HCT116 (cell line): Measurements from ENCODE around the gene ATF5. TPM values are rescaled to one million over a fixed set of nuclear protein-coding genes. Genes with fewer than 3 reads are reported as not detected.

Experiments used
- ATAC-seq: fragments of 200-7000 bp; cut with Tn5 transposase; 2 replicates; pipeline ENCODE4 v1.9.1; 2020; ENCODE audit warnings: mild to moderate bottlenecking, moderate library complexity
- BruUV-seq: library from RNA; stranded (reverse); fragments of 400-500 nt; replicated peaks from 2 replicates; lab custom pipeline; 2021; lab: Mats Ljungman, UMichigan
- CTCF ChIA-PET: fragments of 300-600 bp; sonication (Branson Sonifier 250); formaldehyde crosslinking; loops from one replicate; lab custom pipeline; 2021; ENCODE audit warnings: antibody characterized with exemption; lab: Charles Lee
- POLR2A ChIA-PET: fragments of 300-600, 350-600 bp; sonication (Branson Sonifier 250); formaldehyde crosslinking; loops from one replicate; lab custom pipeline; 2021; ENCODE audit warnings: antibody characterized with exemption; lab: Charles Lee
- RAD21 ChIA-PET, 2 experiments: fragments of 300-600 bp; sonication (Branson Sonifier 250); formaldehyde crosslinking; loops; one replicate each; lab custom pipeline; 2023; ENCODE audit warnings: low total read pairs in 2 of 2; ENCODE audit not compliant: uncharacterized antibody in 2 of 2, unreplicated experiment in 2 of 2, low non-redundant PET in 1 of 2; lab: Charles Lee
- DNase-seq: peaks from one replicate; pipeline ENCODE4 v3.0.0-alpha.2; 2010; ENCODE audit warnings: low read depth, low spot score
- H2AFZ ChIP-seq: fragments of 200-600 bp; shearing (Covaris generic), sonication (generic); 2 replicates; pipeline ENCODE4 v1.6.1; 2017; ENCODE audit warnings: low read depth, mixed run types, mixed read lengths, antibody characterized with exemption, low read length; ENCODE audit not compliant: poor library complexity, severe bottlenecking
- H3K27ac ChIP-seq: 2 replicates; pipeline ENCODE4 v1.5.1; 2012; ENCODE audit warnings: low read depth, low read length
- H3K27me3 ChIP-seq: fragments of 200-600 bp; sonication (generic); 2 replicates; pipeline ENCODE4 v1.6.1; 2016; ENCODE audit warnings: mixed run types, low read length, mixed read lengths; ENCODE audit not compliant: insufficient read depth
- H3K36me3 ChIP-seq, 2 experiments: fragments of 200-500 bp in 1 of 2; fragments of 200-600 bp in 1 of 2; sonication (Bioruptor generic) in 1 of 2; sonication (generic) in 1 of 2; 2 replicates each; pipeline versions ENCODE4 v1.5.1 to v1.6.1; 2014 to 2016; ENCODE audit warnings: low read length in 2 of 2, inconsistent platforms in 1 of 2, mixed read lengths in 1 of 2, mixed run types in 1 of 2; ENCODE audit not compliant: insufficient read depth in 2 of 2, control insufficient read depth in 1 of 2
- H3K4me1 ChIP-seq, 2 experiments: fragments of 200-600 bp in 1 of 2; sonication (generic) in 1 of 2; 2 replicates each; pipeline versions ENCODE4 v1.5.1 to v1.6.1; 2012 to 2017; ENCODE audit warnings: low read length in 2 of 2, inconsistent platforms in 1 of 2, mild to moderate bottlenecking in 1 of 2, mixed read lengths in 1 of 2, mixed run types in 1 of 2, moderate library complexity in 1 of 2; ENCODE audit not compliant: insufficient read depth in 2 of 2, control insufficient read depth in 1 of 2
- H3K4me2 ChIP-seq: fragments of 200-600 bp; sonication (generic); 2 replicates; pipeline ENCODE4 v1.6.1; 2017; ENCODE audit warnings: mixed run types, low read length, mixed read lengths
- H3K4me3 ChIP-seq, 2 experiments: fragments of 200-600 bp in 1 of 2; sonication (generic) in 1 of 2; replicated peaks in 1 of 2; 2 replicates each; pipeline ENCODE4 v1.5.1; 2011 to 2016; ENCODE audit warnings: low read length in 2 of 2, control low read depth in 1 of 2, low read depth in 1 of 2, mild to moderate bottlenecking in 1 of 2, mixed read lengths in 1 of 2, mixed run types in 1 of 2
- H3K79me2 ChIP-seq: fragments of 200-600 bp; sonication (generic); 2 replicates; pipeline ENCODE4 v1.6.1; 2017; ENCODE audit warnings: mild to moderate bottlenecking, mixed run types, low read length, moderate library complexity, mixed read lengths; ENCODE audit not compliant: insufficient read depth
- H3K9ac ChIP-seq: fragments of 200-600 bp; sonication (generic); 2 replicates; pipeline ENCODE4 v1.6.1; 2016; ENCODE audit warnings: low read length, mixed read lengths
- H3K9me2 ChIP-seq: fragments of 200-600 bp; sonication (generic), shearing (Covaris generic); 2 replicates; pipeline ENCODE4 v1.6.1; 2017; ENCODE audit warnings: mixed run types, mild to moderate bottlenecking, moderate library complexity; ENCODE audit not compliant: insufficient read depth
- H3K9me3 ChIP-seq, 2 experiments: fragments of 200-500 bp in 1 of 2; fragments of 200-600 bp in 1 of 2; sonication (Bioruptor generic) in 1 of 2; sonication (generic) in 1 of 2; 2 replicates each; pipeline ENCODE4 v1.6.1; 2014 to 2017; ENCODE audit warnings: low read length in 2 of 2, mixed read lengths in 2 of 2, inconsistent platforms in 1 of 2, low read depth in 1 of 2, mild to moderate bottlenecking in 1 of 2, mixed run types in 1 of 2, moderate library complexity in 1 of 2; ENCODE audit not compliant: control insufficient read depth in 1 of 2, insufficient read depth in 1 of 2
- H4K20me1 ChIP-seq: fragments of 200-600 bp; sonication (generic), shearing (Covaris generic); 2 replicates; pipeline ENCODE4 v1.6.1; 2017; ENCODE audit warnings: mixed run types, mild to moderate bottlenecking, moderate library complexity; ENCODE audit not compliant: insufficient read depth
- CEBPB ChIP-seq: IDR thresholded peaks from 2 replicates; pipeline ENCODE4 v1.6.1; 2012; ENCODE audit warnings: low read depth
- CTCF ChIP-seq, 3 experiments: fragments of 200-600 bp in 1 of 3; sonication (generic) in 1 of 3; IDR thresholded peaks in 2 of 3; conservative IDR thresholded peaks in 1 of 3; 2 replicates each; pipeline ENCODE4 v1.5.1; 2012 to 2017; ENCODE audit warnings: low read depth in 2 of 3, low read length in 2 of 3, antibody characterized with exemption in 1 of 3, borderline replicate concordance in 1 of 3, control low read depth in 1 of 3, mild to moderate bottlenecking in 1 of 3, mixed read lengths in 1 of 3, mixed run types in 1 of 3, moderate library complexity in 1 of 3; ENCODE audit not compliant: insufficient read depth in 1 of 3
- EGR1 ChIP-seq: IDR thresholded peaks from 2 replicates; pipeline ENCODE4 v1.6.1; 2012; ENCODE audit warnings: low read depth
- ELF1 ChIP-seq: IDR thresholded peaks from 2 replicates; pipeline ENCODE4 v1.6.1; 2012; ENCODE audit warnings: low read depth, borderline replicate concordance
- EZH2 ChIP-seq: fragments of 200-600 bp; sonication (generic); IDR thresholded peaks from 2 replicates; pipeline ENCODE4 v1.6.1; 2017; ENCODE audit warnings: antibody characterized with exemption, mixed run types
- FOSL1 ChIP-seq: IDR thresholded peaks from 2 replicates; pipeline ENCODE4 v1.6.1; 2012; ENCODE audit warnings: low read depth
- JUND ChIP-seq: IDR thresholded peaks from 2 replicates; pipeline ENCODE4 v1.6.1; 2012
- MAX ChIP-seq: IDR thresholded peaks from 2 replicates; pipeline ENCODE4 v1.6.1; 2012
- REST ChIP-seq: IDR thresholded peaks from 2 replicates; pipeline ENCODE4 v1.6.1; 2012; ENCODE audit warnings: low read depth
- SP1 ChIP-seq: IDR thresholded peaks from 2 replicates; pipeline ENCODE4 v1.6.1; 2012; ENCODE audit warnings: low read depth
- intact Hi-C: fragments of 100-400 bp; cut with micrococcal nuclease; formaldehyde crosslinking; loops from 2 replicates; pipeline ENCODE4 v1.10.0; 2022
- total RNA-seq: library from RNA; stranded (reverse); gene quantifications from one replicate; pipeline ENCODE4 v1.2.1, GENCODE V29; 2021; ENCODE audit not compliant: unreplicated experiment

The ATF5 gene
- total RNA-seq, 1 experiment from 2014 or later, result 28.2 TPM

DNA sequence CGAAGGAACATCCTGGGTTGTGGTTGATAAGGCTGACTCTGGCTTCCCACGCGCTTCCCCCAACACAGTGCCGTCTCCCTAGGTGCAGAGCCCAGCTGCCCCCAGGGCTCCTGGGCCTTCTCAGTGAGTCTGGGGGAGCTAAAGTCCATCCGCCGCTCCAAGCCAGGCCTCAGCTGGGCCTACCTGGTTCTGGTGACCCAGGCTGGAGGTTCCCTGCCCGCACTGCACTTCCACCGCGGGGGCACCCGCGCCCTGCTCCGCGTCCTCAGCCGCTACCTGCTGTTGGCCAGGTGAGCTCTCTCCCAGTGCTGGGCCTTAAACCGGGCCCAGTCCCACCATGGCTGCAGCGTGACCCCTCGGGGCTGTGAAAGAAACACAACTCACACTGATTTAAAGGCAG lies 47.8 kb upstream of the ATF5 start:
- no peaks in the 10 kb centered on the region for H3K27me3 ChIP-seq
- ATAC-seq (no peak), DNase-seq (no peak)
- BruUV-seq, result no TSS peak
- no peak overlapping the region for H3K4me2 ChIP-seq
- POLR2A ChIA-PET, result no interaction called here
- CTCF ChIA-PET, result no interaction called here
- peaks cover 0 to 6% of the 10 kb centered on the region in 2 experiments; a peak in 1 of 4 replicates for H3K9me3 ChIP-seq
- no peak overlapping the region for H3K4me3 ChIP-seq
- H3K79me2 ChIP-seq, result peaks cover 9% of the 10 kb centered on the region; the same call in 1 of the 2 replicates
- peaks cover 9 to 23% of the 10 kb centered on the region in 2 experiments for H3K4me1 ChIP-seq
- H2AFZ ChIP-seq, result no peak overlapping the region
- RAD21 ChIA-PET, result no interaction called here
- intact Hi-C loops, result no loop called here
- no peak overlapping the region for H3K9ac ChIP-seq
- no peaks in the 10 kb centered on the region for H3K9me2 ChIP-seq
- no peak for TF ChIP-seq CEBPB
- TF ChIP-seq REST, result no peak
- no peak for TF ChIP-seq EGR1
- no peak for TF ChIP-seq EZH2
- TF ChIP-seq CTCF (IDR thresholded peaks at IDR 0.05 in 2 of 3, conservative IDR thresholded peaks at IDR 0.05 in 1 of 3; ENCODE audit: borderline replicate concordance in 1 of 3, insufficient read depth in 1 of 3, low read depth in 2 of 3, low read length in 2 of 3), result no peak
- TF ChIP-seq ELF1, result no peak
- no peak for TF ChIP-seq JUND
- TF ChIP-seq MAX, result no peak
- TF ChIP-seq SP1, result no peak
- TF ChIP-seq FOSL1, result no peak
- no peak overlapping the region for H3K27ac ChIP-seq
- peaks cover 12 to 18% of the 10 kb centered on the region in 2 experiments for H3K36me3 ChIP-seq
- no peaks in the 10 kb centered on the region for H4K20me1 ChIP-seq
